Measurements from ENCODE around the gene GPR31.

Gene GPR31

GRCh38 chr6:167151648-167152047, 6.1 kb downstream of the GPR31 start:
- TF ChIP-seq CTCF (IDR thresholded peaks at IDR 0.05; ENCODE audit: insufficient read depth, low read length, poor library complexity, severe bottlenecking): no peak
- no peak for TF ChIP-seq EZH2phosphoT487 (conservative IDR thresholded peaks at IDR 0.05; ENCODE audit: low read length)
- Histone ChIP-seq H3K36me3 (ENCODE audit: low read length) (no peaks in the 10 kb centered on the region), H3F3A (ENCODE audit: insufficient read depth) (no peaks in the 10 kb centered on the region), H3K4me2 (ENCODE audit: low read depth, low read length, poor library complexity, severe bottlenecking) (peak overlapping the region; percentile 57), H3K4me3 (ENCODE audit: insufficient read depth, low read length, poor library complexity, severe bottlenecking) (no peak overlapping the region), H3K79me2 (ENCODE audit: insufficient read depth, low read length) (no peaks in the 10 kb centered on the region), H3K27me3 (ENCODE audit: low read length) (no peaks in the 10 kb centered on the region), H3K9ac (ENCODE audit: low read length) (no peak overlapping the region), H3K27ac (ENCODE audit: low read depth, low read length) (peak overlapping the region; percentile 13; the same call in 1 of the 2 replicates), H3K9me3 (ENCODE audit: insufficient read depth, low read length) (no peaks in the 10 kb centered on the region), H2AFZ (ENCODE audit: low read depth, low read length, severe bottlenecking) (peak overlapping the region; percentile 4), H4K20me1 (ENCODE audit: low read depth, low read length) (no peaks in the 10 kb centered on the region), H3K9me2 (replicated peaks; ENCODE audit: insufficient read depth, low read length) (no peaks in the 10 kb centered on the region)

- no peaks in the 10 kb centered on the region for H3K9me3 ChIP-seq (ENCODE audit: insufficient read depth, low read length)
- no peaks in the 10 kb centered on the region for H3K9me2 ChIP-seq (replicated peaks; ENCODE audit: insufficient read depth, low read length)
- H3K36me3 ChIP-seq (ENCODE audit: low read length): no peaks in the 10 kb centered on the region
- TF ChIP-seq CTCF (IDR thresholded peaks at IDR 0.05; ENCODE audit: insufficient read depth, low read length, poor library complexity, severe bottlenecking) (no peak), EZH2phosphoT487 (conservative IDR thresholded peaks at IDR 0.05; ENCODE audit: low read length) (no peak)
- no peaks in the 10 kb centered on the region for H3K27me3 ChIP-seq (ENCODE audit: low read length)
- no peaks in the 10 kb centered on the region for H3F3A ChIP-seq (ENCODE audit: insufficient read depth)
- H3K27ac ChIP-seq (ENCODE audit: low read depth, low read length): peak overlapping the region; percentile 13; the same call in 1 of the 2 replicates
- no peaks in the 10 kb centered on the region for H3K79me2 ChIP-seq (ENCODE audit: insufficient read depth, low read length)
- peak overlapping the region; percentile 57 for H3K4me2 ChIP-seq (ENCODE audit: low read depth, low read length, poor library complexity, severe bottlenecking)
- no peak overlapping the region for H3K9ac ChIP-seq (ENCODE audit: low read length)
- H4K20me1 ChIP-seq (ENCODE audit: low read depth, low read length): no peaks in the 10 kb centered on the region
- peak overlapping the region; percentile 4 for H2AFZ ChIP-seq (ENCODE audit: low read depth, low read length, severe bottlenecking)
- H3K4me3 ChIP-seq (ENCODE audit: insufficient read depth, low read length, poor library complexity, severe bottlenecking): no peak overlapping the region
Observed at GRCh38 chr6:167150941-167151549, 6.7 kb downstream of the GPR31 start.

DNA sequence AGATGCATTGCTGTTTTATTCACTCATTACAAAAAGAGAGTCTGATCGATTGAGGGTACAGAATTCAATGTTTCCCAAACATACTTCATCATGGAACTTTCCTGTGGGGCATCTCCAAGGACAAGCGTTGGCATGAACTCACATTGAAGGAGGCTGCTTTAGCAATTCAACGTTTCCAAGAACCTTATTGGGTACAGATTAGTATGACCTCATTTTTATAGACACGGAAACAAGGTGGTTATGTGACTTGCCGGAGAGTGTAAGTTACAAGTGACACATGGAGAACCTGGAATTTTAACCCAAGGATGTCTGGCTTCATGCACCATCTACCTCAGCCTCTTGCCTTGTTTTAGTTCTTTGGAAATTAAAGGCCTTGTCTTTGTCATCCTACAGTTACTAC, 8.8 kb downstream of the GPR31 start:
- Histone ChIP-seq H3F3A (ENCODE audit: insufficient read depth) (no peaks in the 10 kb centered on the region), H3K9me3 (ENCODE audit: insufficient read depth, low read length) (no peaks in the 10 kb centered on the region), H3K27ac (ENCODE audit: low read depth, low read length) (no peak overlapping the region), H3K9me2 (replicated peaks; ENCODE audit: insufficient read depth, low read length) (no peaks in the 10 kb centered on the region), H3K4me2 (ENCODE audit: low read depth, low read length, poor library complexity, severe bottlenecking) (no peak overlapping the region), H3K79me2 (ENCODE audit: insufficient read depth, low read length) (no peaks in the 10 kb centered on the region), H3K27me3 (ENCODE audit: low read length) (no peaks in the 10 kb centered on the region), H3K4me3 (ENCODE audit: insufficient read depth, low read length, poor library complexity, severe bottlenecking) (no peak overlapping the region), H3K9ac (ENCODE audit: low read length) (no peak overlapping the region), H4K20me1 (ENCODE audit: low read depth, low read length) (no peaks in the 10 kb centered on the region), H3K36me3 (ENCODE audit: low read length) (no peaks in the 10 kb centered on the region), H2AFZ (ENCODE audit: low read depth, low read length, severe bottlenecking) (no peak overlapping the region)
- TF ChIP-seq CTCF (IDR thresholded peaks at IDR 0.05; ENCODE audit: insufficient read depth, low read length, poor library complexity, severe bottlenecking): no peak
- TF ChIP-seq EZH2phosphoT487 (conservative IDR thresholded peaks at IDR 0.05; ENCODE audit: low read length): no peak

All from SU-DHL-6 (cell line).